Measurements from ENCODE around the gene EEF1A1.

The EEF1A1 gene

GRCh38 chr6:73565767-73566485, 45.1 kb upstream of the EEF1A1 start:
- no peak for TF ChIP-seq TCF12 (IDR thresholded peaks at IDR 0.05; ENCODE audit: low read depth)
- 0 out of 2 replicates have a peak, but pooled peaks have one; percentile 27 for TF ChIP-seq TEAD4 (IDR thresholded peaks at IDR 0.05)

- TF ChIP-seq RAD21 (IDR thresholded peaks at IDR 0.05; ENCODE audit: low read depth) (no peak), EP300 (IDR thresholded peaks at IDR 0.05; ENCODE audit: borderline replicate concordance) (no peak), YY1 (IDR thresholded peaks at IDR 0.05; ENCODE audit: low read depth) (no peak), CREB1 (IDR thresholded peaks at IDR 0.05; ENCODE audit: low read depth) (no peak), CEBPB (IDR thresholded peaks at IDR 0.05) (no peak), TCF12 (IDR thresholded peaks at IDR 0.05; ENCODE audit: low read depth) (no peak), ZBTB7A (IDR thresholded peaks at IDR 0.05; ENCODE audit: low read depth) (no peak), FOXM1 (IDR thresholded peaks at IDR 0.05; ENCODE audit: borderline replicate concordance, low read depth) (no peak), REST (IDR thresholded peaks at IDR 0.05; ENCODE audit: low read depth) (no peak), EGR1 (IDR thresholded peaks at IDR 0.05) (no peak), NFIC (IDR thresholded peaks at IDR 0.05) (no peak), TEAD4 (IDR thresholded peaks at IDR 0.05) (no peak), TAF1 (IDR thresholded peaks at IDR 0.05; ENCODE audit: low read depth) (no peak)
- TF ChIP-seq, protein P1, sequence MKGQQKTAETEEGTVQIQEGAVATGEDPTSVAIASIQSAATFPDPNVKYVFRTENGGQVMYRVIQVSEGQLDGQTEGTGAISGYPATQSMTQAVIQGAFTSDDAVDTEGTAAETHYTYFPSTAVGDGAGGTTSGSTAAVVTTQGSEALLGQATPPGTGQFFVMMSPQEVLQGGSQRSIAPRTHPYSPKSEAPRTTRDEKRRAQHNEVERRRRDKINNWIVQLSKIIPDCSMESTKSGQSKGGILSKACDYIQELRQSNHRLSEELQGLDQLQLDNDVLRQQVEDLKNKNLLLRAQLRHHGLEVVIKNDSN (IDR thresholded peaks at IDR 0.05) = no peak
Observed at GRCh38 chr6:73564578-73565345, 43.9 kb upstream of the EEF1A1 start.

DNA sequence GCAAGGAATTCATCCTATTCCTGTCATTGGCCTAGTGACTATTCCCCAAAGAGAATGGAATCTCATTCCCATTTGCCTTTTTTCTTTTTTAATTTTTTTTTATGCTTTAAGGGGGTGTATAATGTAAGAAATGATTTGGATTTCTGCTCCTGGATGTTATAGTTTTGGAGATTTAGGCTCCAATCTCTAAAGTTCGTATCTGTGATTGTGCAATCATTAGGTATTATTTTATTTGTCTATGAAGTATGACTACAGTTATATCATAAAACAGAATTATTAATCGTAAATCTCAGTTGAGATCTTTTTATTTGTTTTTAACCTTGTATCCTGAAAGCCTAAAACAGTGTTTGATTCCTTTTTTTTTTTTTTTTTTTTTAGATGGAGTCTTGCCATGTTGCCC, 41.7 kb upstream of the EEF1A1 start:
- TF ChIP-seq TCF12 (IDR thresholded peaks at IDR 0.05; ENCODE audit: low read depth) (no peak), RAD21 (IDR thresholded peaks at IDR 0.05; ENCODE audit: low read depth) (no peak), TEAD4 (IDR thresholded peaks at IDR 0.05) (no peak), CEBPB (IDR thresholded peaks at IDR 0.05) (no peak; the same call in 1 of the 2 replicates), EGR1 (IDR thresholded peaks at IDR 0.05) (no peak), ZBTB7A (IDR thresholded peaks at IDR 0.05; ENCODE audit: low read depth) (no peak), EP300 (IDR thresholded peaks at IDR 0.05; ENCODE audit: borderline replicate concordance) (no peak), NFIC (IDR thresholded peaks at IDR 0.05) (no peak), CREB1 (IDR thresholded peaks at IDR 0.05; ENCODE audit: low read depth) (no peak)
- TF ChIP-seq, protein P1 (IDR thresholded peaks at IDR 0.05) = no peak

- no peak for TF ChIP-seq RAD21 (IDR thresholded peaks at IDR 0.05; ENCODE audit: low read depth)
- TF ChIP-seq, protein P1 (IDR thresholded peaks at IDR 0.05) = no peak
- TF ChIP-seq NFIC (IDR thresholded peaks at IDR 0.05) = no peak
- no peak for TF ChIP-seq ZBTB7A (IDR thresholded peaks at IDR 0.05; ENCODE audit: low read depth)
- TF ChIP-seq CREB1 (IDR thresholded peaks at IDR 0.05; ENCODE audit: low read depth) = no peak
- TF ChIP-seq REST (IDR thresholded peaks at IDR 0.05; ENCODE audit: low read depth) = no peak
- no peak for TF ChIP-seq EP300 (IDR thresholded peaks at IDR 0.05; ENCODE audit: borderline replicate concordance)
- TF ChIP-seq MAX (IDR thresholded peaks at IDR 0.05) = no peak
- TF ChIP-seq TCF12 (IDR thresholded peaks at IDR 0.05; ENCODE audit: low read depth) = no peak
- TF ChIP-seq TEAD4 (IDR thresholded peaks at IDR 0.05) = no peak
- TF ChIP-seq EGR1 (IDR thresholded peaks at IDR 0.05) = no peak
- TF ChIP-seq FOXM1 (IDR thresholded peaks at IDR 0.05; ENCODE audit: borderline replicate concordance, low read depth) = no peak
- no peak for TF ChIP-seq YY1 (IDR thresholded peaks at IDR 0.05; ENCODE audit: low read depth)
Observed at GRCh38 chr6:73560853-73561407, 40.1 kb upstream of the EEF1A1 start.

- TF ChIP-seq NFIC (IDR thresholded peaks at IDR 0.05) (no peak), EGR1 (IDR thresholded peaks at IDR 0.05) (no peak), EP300 (IDR thresholded peaks at IDR 0.05; ENCODE audit: borderline replicate concordance) (no peak), TEAD4 (IDR thresholded peaks at IDR 0.05) (no peak), REST (IDR thresholded peaks at IDR 0.05; ENCODE audit: low read depth) (no peak), YY1 (IDR thresholded peaks at IDR 0.05; ENCODE audit: low read depth) (no peak), CREB1 (IDR thresholded peaks at IDR 0.05; ENCODE audit: low read depth) (no peak)
Observed at GRCh38 chr6:73560182-73560732, 39.4 kb upstream of the EEF1A1 start.

Data from Ishikawa (cell line).